ENCODE results near the gene MAD2L2. TPM values are rescaled to one million over a fixed set of nuclear protein-coding genes. Genes with fewer than 3 reads are reported as not detected.
A peak's percentile ranks its signal among the peaks of the same experiment; 100 is the strongest.

MAD2L2 gene
- total RNA-seq: 19.8 TPM

DNA sequence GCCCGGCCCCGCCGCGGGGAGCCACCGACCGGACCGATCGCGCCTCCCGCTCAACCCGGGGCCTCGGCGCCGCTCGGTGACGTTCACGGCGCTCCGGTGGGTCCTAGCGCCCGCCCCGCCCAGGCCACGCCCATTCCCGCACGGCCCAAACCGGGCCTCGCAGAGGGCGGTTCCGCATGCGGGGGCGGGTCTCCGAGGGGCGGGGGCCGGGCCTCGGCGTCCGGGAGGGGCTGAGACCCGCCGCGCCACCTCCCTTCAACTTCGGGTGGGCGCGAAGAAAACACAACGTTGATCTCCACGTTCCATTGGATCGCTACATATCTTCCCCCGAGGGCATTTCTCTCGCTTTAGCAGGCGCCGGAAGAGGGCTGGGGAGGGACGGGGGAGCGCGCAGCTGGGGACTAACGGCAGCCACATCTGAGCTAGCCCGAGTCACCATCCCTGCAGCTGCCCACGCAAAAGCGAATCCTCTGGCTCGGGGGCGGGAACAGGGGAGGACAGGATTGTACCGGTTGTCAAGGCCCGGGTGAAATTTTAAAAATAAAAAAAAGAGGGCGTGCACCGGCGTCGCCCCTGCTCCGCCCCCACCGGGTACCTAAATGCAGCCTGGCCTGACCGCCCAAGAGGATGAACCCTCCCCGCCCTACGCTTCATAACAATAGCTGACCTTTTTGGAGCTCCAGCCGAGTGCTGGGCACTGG is at the start of gene MAD2L2:
Gene MAD2L2, minus strand, starts transcription at position 78 of the 701 bp plus-strand sequence. CDS start 547 bp downstream, outside the sequence.
- peaks cover 4 to 7% (median 4%) of the 10 kb centered on the region in 3 donors for H3K36me3 ChIP-seq (ENCODE audit: control insufficient read depth in 3 of 3, insufficient read depth in 3 of 3, low read length in 3 of 3)

DNA sequence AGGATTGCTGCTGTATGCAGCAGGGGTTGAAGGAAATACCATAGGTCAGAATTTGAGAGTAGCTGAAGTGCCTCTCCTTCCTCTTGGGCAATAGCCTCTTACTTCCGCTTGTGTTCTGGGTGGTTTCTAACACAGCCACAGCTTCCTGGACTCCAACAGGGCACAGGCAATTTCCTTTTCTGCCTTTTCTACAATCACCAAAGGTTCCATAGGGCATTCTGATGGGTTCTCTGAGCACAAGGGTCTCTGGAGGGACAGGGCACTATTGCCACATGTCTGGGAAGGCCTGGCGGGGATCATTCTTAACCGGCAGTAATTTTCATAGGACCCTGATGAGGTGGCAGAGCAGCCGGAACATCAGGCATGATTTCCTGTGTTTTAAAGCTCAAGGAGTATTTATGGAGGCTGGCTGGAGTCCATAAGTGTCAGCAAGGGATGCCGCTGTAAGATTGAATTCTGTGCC is 49.5 kb upstream of the MAD2L2 start:
- no peak overlapping the region for H3K4me3 ChIP-seq (ENCODE audit: low read length in 3 of 3)
- peaks cover 12 to 20% (median 18%) of the 10 kb centered on the region in 3 donors for H3K4me1 ChIP-seq (ENCODE audit: control insufficient read depth in 3 of 3, insufficient read depth in 3 of 3, low read length in 3 of 3)
- H3K9me3 ChIP-seq (ENCODE audit: control insufficient read depth in 3 of 3, low read length in 3 of 3): no peaks in the 10 kb centered on the region
- no peaks in the 10 kb centered on the region for H3K27me3 ChIP-seq (ENCODE audit: control insufficient read depth in 3 of 3, insufficient read depth in 3 of 3, low read length in 3 of 3)
- peak overlapping the region; percentile 25 for H3K27ac ChIP-seq (ENCODE audit: low read depth, low read length)
- no peak overlapping the region for H3K9ac ChIP-seq (ENCODE audit: low read depth in 1 of 3, low read length in 3 of 3)
- H3K36me3 ChIP-seq (ENCODE audit: control insufficient read depth in 3 of 3, insufficient read depth in 3 of 3, low read length in 3 of 3): no peaks in the 10 kb centered on the region

More for the DNA sequence above, at the start of gene MAD2L2:
- peaks cover 9 to 12% (median 10%) of the 10 kb centered on the region in 3 donors for H3K4me1 ChIP-seq (ENCODE audit: control insufficient read depth in 3 of 3, insufficient read depth in 3 of 3, low read length in 3 of 3)
- H3K27ac ChIP-seq (ENCODE audit: low read depth, low read length): peak within 1 kb of the TSS; percentile 68
- no peaks in the 10 kb centered on the region for H3K27me3 ChIP-seq (ENCODE audit: control insufficient read depth in 3 of 3, insufficient read depth in 3 of 3, low read length in 3 of 3)
- H3K9me3 ChIP-seq (ENCODE audit: control insufficient read depth in 3 of 3, low read length in 3 of 3): no peaks in the 10 kb centered on the region
- peak within 1 kb of the TSS; percentile 82 to 83 (median 82) for H3K9ac ChIP-seq (ENCODE audit: low read depth in 1 of 3, low read length in 3 of 3)
- peak within 1 kb of the TSS; percentile 86 to 90 (median 86) for H3K4me3 ChIP-seq (ENCODE audit: low read length in 3 of 3)

DNA sequence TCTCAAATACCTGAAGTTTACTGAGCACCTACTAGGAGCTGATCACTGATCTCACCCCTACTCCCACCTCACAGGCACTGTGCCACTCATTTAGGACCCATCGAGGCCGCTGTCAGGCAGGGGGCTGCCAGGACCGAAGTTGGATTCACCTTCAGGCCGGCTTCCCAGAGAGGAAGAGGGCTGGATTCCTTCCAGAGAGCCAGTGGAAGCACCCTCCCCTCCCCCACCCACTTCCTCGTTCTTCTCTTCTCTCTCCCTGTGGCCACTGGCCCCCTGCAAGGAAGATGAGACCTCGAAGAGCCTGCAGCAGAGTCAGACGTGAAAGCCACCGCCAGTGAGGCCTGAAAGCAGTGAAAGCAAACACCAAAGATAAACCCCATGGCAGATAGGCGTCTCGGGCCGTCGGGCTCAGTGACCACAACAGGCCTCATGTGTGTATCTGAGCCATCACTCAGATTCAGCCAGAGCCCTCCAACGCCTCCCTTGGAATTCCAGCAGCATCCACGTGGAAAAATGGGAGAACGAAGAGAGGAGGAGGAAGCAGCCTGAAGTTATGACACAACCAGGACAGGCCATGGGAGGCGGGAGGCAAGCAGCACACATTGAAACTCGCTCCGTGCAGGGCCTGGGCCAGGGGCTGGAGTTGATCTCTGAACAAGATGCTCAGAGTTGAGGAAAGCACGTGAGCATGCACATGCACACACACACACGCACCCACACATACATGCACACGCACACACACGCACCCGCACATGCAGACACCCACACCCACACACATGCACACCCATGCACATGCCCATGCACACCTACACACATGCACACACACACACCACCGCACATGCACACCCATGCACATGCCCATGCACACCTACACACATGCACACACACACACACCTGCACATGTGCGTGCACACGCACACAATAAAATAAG is 48.8 kb upstream of the MAD2L2 start:
- no peak overlapping the region for H3K27ac ChIP-seq (ENCODE audit: low read depth, low read length)

DNA sequence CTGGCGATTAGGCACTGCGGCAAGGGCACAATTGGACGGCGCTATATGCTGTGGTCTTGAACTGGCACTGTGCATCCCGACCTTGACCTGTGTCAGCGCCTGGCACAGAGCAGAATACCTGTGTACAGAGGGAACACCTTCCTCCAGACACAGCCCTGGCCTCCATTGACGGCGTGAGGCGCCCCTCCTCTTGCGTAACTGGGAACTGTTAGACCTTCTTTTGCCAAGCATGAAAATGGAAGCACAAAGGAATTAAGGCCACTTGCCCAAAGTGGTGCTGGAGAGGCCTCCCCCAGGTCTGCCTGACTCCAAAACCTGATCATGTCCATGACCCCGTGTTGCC is 48.2 kb upstream of the MAD2L2 start:
- no peak overlapping the region for H3K9ac ChIP-seq (ENCODE audit: low read depth in 1 of 3, low read length in 3 of 3)
- no peak overlapping the region for H3K4me3 ChIP-seq (ENCODE audit: low read length in 3 of 3)
- no peaks in the 10 kb centered on the region for H3K36me3 ChIP-seq (ENCODE audit: control insufficient read depth in 3 of 3, insufficient read depth in 3 of 3, low read length in 3 of 3)
- H3K4me1 ChIP-seq (ENCODE audit: control insufficient read depth in 3 of 3, insufficient read depth in 3 of 3, low read length in 3 of 3): peaks cover 12 to 16% (median 15%) of the 10 kb centered on the region in 3 donors
- no peaks in the 10 kb centered on the region for H3K9me3 ChIP-seq (ENCODE audit: control insufficient read depth in 3 of 3, low read length in 3 of 3)
- no peak overlapping the region for H3K27ac ChIP-seq (ENCODE audit: low read depth, low read length)
- H3K27me3 ChIP-seq (ENCODE audit: control insufficient read depth in 3 of 3, insufficient read depth in 3 of 3, low read length in 3 of 3): peaks cover 0 to 2% (median 0%) of the 10 kb centered on the region in 3 donors

More for the DNA sequence above, 48.8 kb upstream of the MAD2L2 start:
- Histone ChIP-seq H3K4me1 (ENCODE audit: control insufficient read depth in 3 of 3, insufficient read depth in 3 of 3, low read length in 3 of 3) (peaks cover 12 to 16% (median 15%) of the 10 kb centered on the region in 3 donors), H3K4me3 (ENCODE audit: low read length in 3 of 3) (no peak overlapping the region), H3K9ac (ENCODE audit: low read depth in 1 of 3, low read length in 3 of 3) (no peak overlapping the region), H3K9me3 (ENCODE audit: control insufficient read depth in 3 of 3, low read length in 3 of 3) (no peaks in the 10 kb centered on the region), H3K27me3 (ENCODE audit: control insufficient read depth in 3 of 3, insufficient read depth in 3 of 3, low read length in 3 of 3) (peaks cover 0 to under 1% (median 0%) of the 10 kb centered on the region in 3 donors), H3K36me3 (ENCODE audit: control insufficient read depth in 3 of 3, insufficient read depth in 3 of 3, low read length in 3 of 3) (no peaks in the 10 kb centered on the region)

DNA sequence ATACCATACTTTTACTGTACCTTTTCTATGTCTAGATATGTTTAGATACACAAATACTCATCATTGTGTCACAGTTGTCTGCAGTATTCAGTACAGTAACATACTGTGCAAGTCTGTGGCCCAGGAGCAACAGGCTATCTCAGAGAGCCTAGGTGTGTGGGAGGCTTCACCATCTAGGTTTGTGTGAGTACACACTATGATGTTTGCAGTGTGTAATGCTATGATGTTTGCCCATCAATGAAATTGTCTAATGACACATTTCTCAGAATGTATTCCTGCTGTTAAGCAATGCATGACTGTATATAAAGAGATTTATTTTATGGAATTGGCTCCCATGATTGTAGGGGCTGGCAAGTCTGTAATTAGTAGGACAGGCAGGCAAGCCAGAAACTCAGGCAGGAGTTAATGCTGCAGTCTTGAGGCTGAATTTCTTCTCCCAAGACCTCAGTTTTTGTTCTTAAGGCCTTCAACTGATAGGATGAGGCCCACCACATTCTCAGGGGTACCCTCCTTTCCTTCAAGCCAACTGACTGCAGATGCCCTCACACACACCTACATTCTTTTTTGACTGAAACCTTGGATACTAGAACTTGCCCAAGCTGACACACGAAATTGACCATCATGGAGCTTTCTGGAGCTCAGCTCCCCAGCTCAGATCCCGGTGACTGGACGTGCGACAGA is 47.3 kb upstream of the MAD2L2 start:
- Histone ChIP-seq H3K27me3 (ENCODE audit: control insufficient read depth in 3 of 3, insufficient read depth in 3 of 3, low read length in 3 of 3) (peaks cover 0 to 2% (median 0%) of the 10 kb centered on the region in 3 donors), H3K9ac (ENCODE audit: low read depth in 1 of 3, low read length in 3 of 3) (no peak overlapping the region), H3K4me1 (ENCODE audit: control insufficient read depth in 3 of 3, insufficient read depth in 3 of 3, low read length in 3 of 3) (peaks cover 12 to 16% (median 15%) of the 10 kb centered on the region in 3 donors), H3K36me3 (ENCODE audit: control insufficient read depth in 3 of 3, insufficient read depth in 3 of 3, low read length in 3 of 3) (no peaks in the 10 kb centered on the region), H3K9me3 (ENCODE audit: control insufficient read depth in 3 of 3, low read length in 3 of 3) (no peaks in the 10 kb centered on the region), H3K27ac (ENCODE audit: low read depth, low read length) (no peak overlapping the region), H3K4me3 (ENCODE audit: low read length in 3 of 3) (no peak overlapping the region)

DNA sequence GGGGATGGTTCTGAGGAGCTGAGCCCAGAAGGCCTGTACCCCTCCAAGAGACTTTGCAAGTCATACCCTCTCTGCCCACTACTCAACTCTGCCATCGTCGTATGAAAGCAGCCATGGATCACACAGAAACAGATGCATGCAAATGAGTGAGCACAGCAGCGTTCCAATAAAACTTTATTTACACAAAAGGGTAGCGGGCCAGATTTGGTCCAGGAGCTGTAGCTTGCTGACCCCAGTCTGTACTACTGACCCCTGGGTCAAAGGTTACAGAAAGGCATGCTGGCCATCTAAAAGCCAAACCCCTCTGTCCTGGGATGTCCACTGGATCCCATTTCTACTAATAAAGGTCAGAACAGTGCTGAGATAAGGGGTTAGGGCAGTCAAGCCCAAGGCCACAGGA is 46.2 kb upstream of the MAD2L2 start:
- Histone ChIP-seq H3K4me3 (ENCODE audit: low read length in 3 of 3) (no peak overlapping the region), H3K4me1 (ENCODE audit: control insufficient read depth in 3 of 3, insufficient read depth in 3 of 3, low read length in 3 of 3) (peaks cover 13 to 16% (median 15%) of the 10 kb centered on the region in 3 donors), H3K27ac (ENCODE audit: low read depth, low read length) (no peak overlapping the region), H3K27me3 (ENCODE audit: control insufficient read depth in 3 of 3, insufficient read depth in 3 of 3, low read length in 3 of 3) (peaks cover 0 to 2% (median 0%) of the 10 kb centered on the region in 3 donors), H3K9me3 (ENCODE audit: control insufficient read depth in 3 of 3, low read length in 3 of 3) (no peaks in the 10 kb centered on the region), H3K36me3 (ENCODE audit: control insufficient read depth in 3 of 3, insufficient read depth in 3 of 3, low read length in 3 of 3) (no peaks in the 10 kb centered on the region), H3K9ac (ENCODE audit: low read depth in 1 of 3, low read length in 3 of 3) (no peak overlapping the region)

DNA sequence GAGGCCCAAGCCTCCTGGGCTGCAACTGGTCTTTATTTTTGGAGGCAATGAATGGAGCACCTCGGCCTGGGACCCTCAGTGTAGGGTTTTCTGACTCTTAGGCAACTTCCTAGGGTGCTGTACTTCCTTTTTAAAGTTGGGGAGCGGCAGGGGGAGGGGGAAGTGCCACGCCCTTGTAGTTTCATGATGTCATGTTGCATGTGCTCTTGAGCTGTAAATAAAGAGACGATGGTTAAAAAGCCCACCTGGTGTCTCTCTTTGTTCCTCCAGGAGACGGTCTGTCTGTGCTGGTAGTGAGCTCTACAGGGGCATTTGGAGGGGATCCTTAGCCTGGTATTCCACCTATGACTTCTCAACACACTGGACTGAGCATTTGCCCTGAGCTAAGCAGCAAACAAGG is 44.7 kb upstream of the MAD2L2 start:
- Histone ChIP-seq H3K27ac (ENCODE audit: low read depth, low read length) (no peak overlapping the region), H3K4me1 (ENCODE audit: control insufficient read depth in 3 of 3, insufficient read depth in 3 of 3, low read length in 3 of 3) (peaks cover 12 to 13% (median 12%) of the 10 kb centered on the region in 3 donors), H3K9ac (ENCODE audit: low read depth in 1 of 3, low read length in 3 of 3) (no peak overlapping the region), H3K36me3 (ENCODE audit: control insufficient read depth in 3 of 3, insufficient read depth in 3 of 3, low read length in 3 of 3) (no peaks in the 10 kb centered on the region), H3K9me3 (ENCODE audit: control insufficient read depth in 3 of 3, low read length in 3 of 3) (no peaks in the 10 kb centered on the region), H3K4me3 (ENCODE audit: low read length in 3 of 3) (no peak overlapping the region), H3K27me3 (ENCODE audit: control insufficient read depth in 3 of 3, insufficient read depth in 3 of 3, low read length in 3 of 3) (peaks cover 0 to 2% (median 0%) of the 10 kb centered on the region in 3 donors)

DNA sequence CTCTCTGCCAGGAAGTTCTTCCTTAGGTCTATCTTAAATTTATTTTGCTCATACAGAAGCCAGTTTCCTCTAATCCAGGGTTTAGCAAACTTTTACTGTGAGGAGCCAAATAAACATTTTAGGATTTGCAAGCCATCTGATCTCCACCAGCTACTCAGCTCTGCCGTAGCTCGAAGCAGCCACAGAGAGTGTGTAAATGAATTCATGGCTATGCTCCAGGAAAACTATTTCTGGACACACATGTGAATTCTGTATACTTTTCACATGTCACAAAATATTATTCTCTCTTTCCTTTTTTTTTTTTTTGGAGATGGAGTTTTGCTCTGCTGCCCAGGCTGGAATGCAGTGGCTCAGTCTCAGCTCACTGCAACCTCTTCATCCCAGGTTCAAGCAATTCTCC is 41.6 kb upstream of the MAD2L2 start:
- Histone ChIP-seq H3K27me3 (ENCODE audit: control insufficient read depth in 3 of 3, insufficient read depth in 3 of 3, low read length in 3 of 3) (peaks cover 0 to 2% (median 0%) of the 10 kb centered on the region in 3 donors), H3K9ac (ENCODE audit: low read depth in 1 of 3, low read length in 3 of 3) (no peak overlapping the region), H3K27ac (ENCODE audit: low read depth, low read length) (no peak overlapping the region), H3K9me3 (ENCODE audit: control insufficient read depth in 3 of 3, low read length in 3 of 3) (no peaks in the 10 kb centered on the region), H3K36me3 (ENCODE audit: control insufficient read depth in 3 of 3, insufficient read depth in 3 of 3, low read length in 3 of 3) (no peaks in the 10 kb centered on the region), H3K4me1 (ENCODE audit: control insufficient read depth in 3 of 3, insufficient read depth in 3 of 3, low read length in 3 of 3) (peaks cover 8 to 11% (median 11%) of the 10 kb centered on the region in 3 donors), H3K4me3 (ENCODE audit: low read length in 3 of 3) (no peak overlapping the region)

DNA sequence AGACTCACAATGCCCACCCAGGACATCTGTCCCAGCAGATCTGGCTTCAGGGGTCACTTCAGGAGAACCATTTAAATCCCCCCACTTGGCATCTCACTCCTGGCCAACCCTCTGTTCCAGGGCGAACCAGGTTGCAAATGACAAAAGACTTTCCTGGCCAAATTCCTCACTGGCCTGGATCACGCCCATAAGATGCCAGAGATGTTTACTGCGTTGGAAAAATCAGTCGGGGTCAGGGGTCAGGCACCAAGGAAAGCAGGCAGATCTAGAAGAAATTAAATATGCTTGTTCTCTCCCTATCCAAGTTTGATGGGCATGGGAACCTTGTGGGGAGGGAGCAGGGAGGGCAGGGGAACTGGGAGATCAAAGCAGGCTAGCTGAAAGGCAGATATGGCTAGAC is 40.4 kb upstream of the MAD2L2 start:
- peaks cover 0 to 2% (median 0%) of the 10 kb centered on the region in 3 donors for H3K27me3 ChIP-seq (ENCODE audit: control insufficient read depth in 3 of 3, insufficient read depth in 3 of 3, low read length in 3 of 3)
- H3K27ac ChIP-seq (ENCODE audit: low read depth, low read length): no peak overlapping the region
- H3K9ac ChIP-seq (ENCODE audit: low read depth in 1 of 3, low read length in 3 of 3): no peak overlapping the region
- no peak overlapping the region for H3K4me3 ChIP-seq (ENCODE audit: low read length in 3 of 3)
- H3K9me3 ChIP-seq (ENCODE audit: control insufficient read depth in 3 of 3, low read length in 3 of 3): no peaks in the 10 kb centered on the region
- H3K36me3 ChIP-seq (ENCODE audit: control insufficient read depth in 3 of 3, insufficient read depth in 3 of 3, low read length in 3 of 3): no peaks in the 10 kb centered on the region
- H3K4me1 ChIP-seq (ENCODE audit: control insufficient read depth in 3 of 3, insufficient read depth in 3 of 3, low read length in 3 of 3): peaks cover 8 to 11% (median 11%) of the 10 kb centered on the region in 3 donors
